ENCODE measurements around the gene MEGF11.
A peak's percentile ranks its signal among the peaks of the same experiment; 100 is the strongest.

MEGF11 gene

DNA sequence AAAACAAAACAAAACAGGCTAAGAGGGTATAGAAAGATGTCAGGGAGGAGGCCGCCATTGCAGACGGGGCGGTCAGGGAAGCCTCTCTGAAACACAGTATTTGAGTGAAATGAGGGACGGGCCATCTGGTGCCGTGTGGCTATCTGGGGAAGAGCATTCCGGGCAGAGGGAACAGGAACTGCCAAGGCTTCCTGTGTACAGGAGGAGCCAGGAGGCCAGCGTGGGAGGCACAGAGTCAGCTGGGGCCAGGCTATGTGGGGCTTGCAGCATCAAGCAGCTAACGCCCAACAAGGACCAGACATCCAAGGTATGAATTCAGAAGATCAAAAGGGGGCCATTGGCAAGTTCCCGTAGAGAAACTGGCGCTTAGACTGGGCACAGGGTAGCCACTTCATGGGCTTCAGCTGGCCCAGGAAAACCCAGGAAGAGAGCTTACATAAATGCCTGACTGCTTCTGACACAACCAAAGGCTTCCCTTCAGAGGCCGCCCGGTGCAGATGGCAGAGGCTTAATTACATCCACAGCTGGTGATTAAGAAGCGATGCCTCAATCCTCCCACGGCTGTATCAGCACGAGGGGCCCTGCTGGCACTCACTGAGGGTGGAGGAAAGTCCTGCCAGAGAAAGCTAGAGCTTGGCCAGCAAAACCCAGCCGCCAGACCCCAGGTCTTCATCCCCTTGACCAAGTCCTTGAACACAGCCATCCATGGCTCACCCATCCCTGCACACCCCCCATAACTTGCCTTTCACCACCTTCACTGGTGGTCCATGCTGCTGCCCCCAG is 144.9 kb downstream of the MEGF11 start:
- peak; percentile 91 for DNase-seq

GRCh38 chr15:66107070-66107469 is 146.5 kb downstream of the MEGF11 start:
- DNase-seq = no peak

DNA sequence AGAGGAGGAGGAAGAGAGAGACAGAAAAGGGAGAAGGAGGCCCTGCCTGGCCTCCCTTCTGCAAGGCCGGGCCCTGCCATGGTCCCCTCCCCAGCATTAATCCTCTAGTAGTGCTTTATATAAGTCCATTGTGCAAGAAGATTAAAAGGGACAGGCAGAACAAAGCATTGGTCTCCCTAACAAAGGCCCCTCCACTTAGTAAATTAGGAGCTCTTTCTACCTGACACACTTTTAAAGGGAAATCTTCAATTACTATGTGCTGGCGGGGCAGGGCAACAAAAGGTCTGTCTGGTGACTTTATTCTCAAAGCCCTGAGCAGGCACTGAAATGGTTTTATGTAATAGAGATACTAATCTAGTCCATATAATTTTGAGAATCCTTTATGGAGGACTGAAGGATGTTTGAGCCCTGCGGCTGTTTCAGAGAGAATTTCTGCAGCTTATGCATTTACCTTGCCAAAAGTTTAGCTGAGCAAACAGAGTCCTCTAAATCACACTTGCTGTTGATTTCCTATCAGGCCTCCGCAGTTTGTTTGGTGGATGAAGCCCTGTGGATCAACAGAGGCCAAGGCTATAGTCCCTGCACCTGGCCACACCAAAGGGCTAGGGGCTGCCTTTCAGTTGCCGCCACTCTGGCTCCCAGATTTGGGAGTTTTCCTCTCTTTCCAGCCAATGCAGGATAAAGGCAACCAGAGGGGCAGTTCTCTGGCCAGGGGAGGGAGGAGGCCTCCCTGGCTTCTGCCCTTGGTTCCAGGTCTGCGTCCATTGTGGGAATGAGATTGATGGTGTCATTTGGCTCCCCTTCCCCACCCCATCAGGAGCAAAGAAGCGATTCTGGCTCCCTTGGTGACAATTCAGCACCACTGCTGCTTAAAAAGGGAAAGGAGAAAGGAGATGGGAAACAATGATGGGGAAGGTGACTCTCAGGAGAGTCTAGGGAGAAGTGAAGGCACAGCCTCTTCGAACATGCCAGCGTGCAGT is 148.0 kb downstream of the MEGF11 start:
- DNase-seq = no peak

DNA sequence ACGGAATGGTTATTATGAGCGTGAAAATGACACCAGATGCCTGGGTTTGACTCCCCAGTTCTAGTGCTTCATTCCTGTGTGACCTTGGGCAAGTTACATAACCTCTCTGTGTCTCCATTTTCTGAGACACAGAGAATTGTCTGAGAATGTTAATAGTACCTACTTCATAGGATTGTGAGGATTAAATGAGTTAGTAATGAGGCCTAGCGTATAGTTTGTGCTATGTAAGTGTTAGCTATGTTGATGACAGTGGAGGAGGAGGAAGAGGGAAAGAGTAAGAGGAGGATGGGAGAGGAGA is 150.3 kb downstream of the MEGF11 start:
- no peak for DNase-seq

DNA sequence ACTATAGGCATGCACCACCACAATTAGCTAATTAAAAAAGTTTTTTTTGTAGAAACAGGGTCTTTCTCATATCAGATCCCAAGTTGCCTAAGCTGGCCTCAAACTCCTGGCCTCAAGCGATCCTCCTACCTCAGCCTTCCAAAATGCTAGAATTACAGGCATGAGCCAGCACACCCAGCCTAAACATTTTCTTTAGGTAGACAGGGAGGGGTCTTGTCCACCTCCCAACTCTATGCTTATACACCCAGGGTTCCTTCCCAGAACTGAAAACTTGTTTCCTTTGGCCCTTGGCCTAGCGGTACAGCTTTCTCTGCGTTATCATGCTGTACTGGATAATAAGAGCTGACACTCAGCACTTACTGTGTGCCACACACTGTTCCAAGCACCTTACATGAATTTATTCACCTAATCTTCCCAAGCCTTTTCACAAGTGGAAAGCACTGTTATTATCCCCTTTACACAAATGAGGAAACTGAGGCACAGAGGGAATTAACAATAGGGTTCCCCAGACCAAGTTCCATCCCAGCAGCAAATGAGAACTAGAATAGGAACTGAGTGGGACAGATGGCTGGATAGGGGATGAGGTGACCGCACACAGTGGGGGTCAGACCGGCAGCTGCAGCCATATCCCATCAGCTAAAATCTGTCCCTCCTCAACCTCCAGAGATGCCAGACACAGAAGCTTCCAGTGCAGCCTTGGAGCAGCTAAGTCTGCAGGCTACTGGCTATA is 150.8 kb downstream of the MEGF11 start:
- DNase-seq = peak; percentile 35

GRCh38 chr15:66101715-66102395 is 151.7 kb downstream of the MEGF11 start:
- DNase-seq = peak; percentile 98

DNA sequence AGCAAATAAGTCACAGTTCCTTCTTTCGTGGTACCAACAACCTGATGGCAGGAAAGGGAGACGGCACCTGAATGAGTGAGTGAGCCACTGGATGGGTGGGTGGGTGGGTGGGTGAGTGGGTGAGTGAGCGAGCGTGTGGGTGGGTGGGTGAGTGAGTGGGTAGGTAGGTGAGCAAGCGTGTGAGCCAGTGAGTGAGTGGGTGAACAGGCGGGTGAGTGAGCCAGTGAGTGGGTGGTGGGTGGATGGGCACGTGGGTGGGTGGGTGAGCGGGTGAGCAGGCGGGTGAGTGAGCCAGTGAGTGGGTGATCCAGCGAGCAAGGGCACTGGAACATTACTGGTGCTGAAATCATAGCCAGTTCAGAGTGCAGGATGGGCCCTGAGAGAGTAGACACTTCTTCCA is 152.8 kb downstream of the MEGF11 start:
- no peak for DNase-seq

GRCh38 chr15:66099950-66100671 is 153.4 kb downstream of the MEGF11 start:
- DNase-seq = no peak

- DNase-seq = no peak
Measured at GRCh38 chr15:66098022-66098363, 155.6 kb downstream of the MEGF11 start.

DNA sequence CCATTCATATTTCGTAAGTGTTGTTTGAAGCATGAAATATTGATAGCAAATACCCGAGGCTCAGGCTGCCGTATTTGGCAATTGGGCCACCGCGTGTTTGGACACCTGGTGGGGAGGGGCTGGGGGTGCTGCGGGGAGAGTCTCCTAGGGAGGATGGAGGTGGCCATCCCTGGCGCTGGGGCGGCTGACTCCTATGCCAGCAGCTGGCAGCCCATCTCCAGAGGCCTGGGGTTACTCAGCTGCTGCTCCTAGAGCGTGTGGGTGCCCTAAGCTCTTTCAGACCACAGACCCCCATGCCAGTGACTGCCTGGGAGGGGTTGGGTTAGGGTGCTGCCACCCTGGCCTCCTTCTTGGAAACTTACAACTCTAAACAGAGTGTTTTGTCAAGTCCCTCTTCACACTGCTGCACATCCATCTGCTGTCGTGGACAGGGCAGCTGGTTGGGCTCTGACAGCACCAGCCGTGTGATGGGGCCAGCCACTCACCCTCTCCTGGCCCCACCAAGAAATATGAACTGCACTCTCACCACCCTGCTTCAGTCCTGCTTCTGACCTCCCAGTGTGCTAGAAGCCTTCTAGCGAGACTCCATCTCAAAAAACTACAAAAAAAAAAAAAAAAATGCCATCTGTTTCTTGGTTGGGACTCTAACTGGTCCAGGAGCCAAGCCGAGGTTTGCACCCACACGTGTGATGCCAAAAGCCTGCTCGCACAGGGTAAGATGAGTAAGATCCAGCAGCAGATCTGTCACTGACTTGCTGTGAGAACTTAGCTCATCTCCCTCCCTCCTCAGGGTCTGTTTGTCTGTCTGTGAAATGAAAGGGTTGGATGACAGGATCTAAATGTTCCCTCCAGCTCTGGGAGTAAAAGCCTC is 156.2 kb downstream of the MEGF11 start:
- no peak for DNase-seq

- DNase-seq = peak; percentile 23
Measured at GRCh38 chr15:66096688-66097058, 156.9 kb downstream of the MEGF11 start.

DNA sequence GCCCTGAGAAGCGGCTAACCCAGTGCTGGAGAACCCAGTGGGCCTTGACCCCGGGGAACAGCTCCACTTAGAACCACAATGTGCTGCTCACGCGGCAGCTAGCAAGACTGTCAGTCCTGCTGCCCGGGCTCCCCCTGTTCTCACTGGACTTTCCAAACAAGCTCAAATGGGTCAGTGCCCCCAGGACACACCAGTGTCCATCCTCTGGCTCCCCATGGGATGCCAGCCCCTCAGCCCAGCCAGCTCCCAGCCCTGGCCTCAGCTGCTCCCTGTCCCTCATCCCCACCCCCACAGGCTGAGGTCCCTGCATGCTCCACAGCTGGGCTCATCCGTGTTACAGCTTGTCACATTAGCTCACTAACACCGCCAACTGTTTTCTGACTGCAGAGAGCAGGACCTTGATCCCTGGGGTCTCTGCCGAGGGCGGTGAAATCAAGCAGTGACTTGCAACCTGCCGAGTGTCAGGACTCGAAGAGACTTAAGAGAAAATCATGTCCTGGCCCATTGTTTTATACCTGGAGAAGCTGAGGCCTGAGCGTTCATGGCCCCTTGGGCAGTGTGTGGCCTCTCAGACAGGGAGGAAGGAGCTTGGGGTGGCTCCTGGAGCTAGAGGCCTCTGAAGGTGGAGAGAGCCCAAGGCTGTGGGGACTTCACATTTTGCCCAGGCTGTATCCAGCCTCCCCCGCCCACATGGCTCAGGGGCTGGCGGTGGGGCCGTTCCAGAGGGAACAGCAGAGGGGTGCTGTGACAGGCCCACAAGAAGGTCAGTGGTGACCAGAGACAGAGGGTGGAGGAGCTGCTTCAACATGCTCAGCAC is 157.5 kb downstream of the MEGF11 start:
- peak; percentile 76 for DNase-seq

DNA sequence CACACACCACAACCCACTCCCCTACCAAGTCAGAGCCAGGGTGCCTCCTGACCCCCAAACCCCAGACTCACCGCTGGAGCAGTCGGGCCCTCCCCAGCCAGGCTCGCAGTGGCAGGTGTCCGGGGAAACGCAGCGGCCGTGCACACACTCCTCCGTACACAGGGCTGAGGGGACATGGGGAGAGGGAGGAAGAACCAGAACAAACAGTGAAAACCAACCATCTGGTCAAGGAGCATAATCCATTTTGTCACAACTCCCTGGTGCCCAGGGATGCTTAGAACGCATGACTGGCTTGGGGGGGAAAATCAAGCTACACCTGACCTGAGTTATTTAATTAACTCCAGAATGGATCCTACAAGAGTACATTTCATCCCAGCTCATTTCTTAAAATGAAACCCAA is 159.2 kb downstream of the MEGF11 start:
- DNase-seq = peak; percentile 95

- DNase-seq = no peak
Measured at GRCh38 chr15:66092053-66093016, 161.2 kb downstream of the MEGF11 start.

- DNase-seq = no peak
Measured at GRCh38 chr15:66089509-66089908, 164.0 kb downstream of the MEGF11 start.

GRCh38 chr15:66089049-66089448 is 164.5 kb downstream of the MEGF11 start:
- DNase-seq = no peak

- DNase-seq = no peak
Measured at GRCh38 chr15:66085128-66085527, 168.4 kb downstream of the MEGF11 start.

DNA sequence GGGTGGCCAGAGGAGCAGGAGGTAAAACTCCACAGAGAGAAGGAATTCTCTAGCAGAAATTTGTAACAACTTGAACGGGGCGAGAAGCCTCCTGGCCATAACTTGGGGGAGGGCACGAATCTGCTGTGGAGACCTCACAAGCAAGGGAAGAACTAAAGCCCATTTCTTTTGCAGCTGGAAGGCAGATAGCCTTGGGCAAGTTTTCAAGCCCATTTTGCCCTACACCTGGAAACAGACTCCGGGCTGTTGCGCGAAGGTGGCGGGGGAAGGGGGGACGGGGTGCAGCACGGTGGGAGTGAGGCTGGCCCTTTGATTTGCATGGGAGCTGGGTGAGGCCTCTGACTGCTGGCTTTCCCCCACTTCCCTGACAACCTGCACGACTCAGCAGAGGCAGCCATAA is 168.8 kb downstream of the MEGF11 start:
- DNase-seq = no peak

Measured in NCI-H524 treated with DMSO at 0.1 percent for 48 hours (cell line).